Measurements from ENCODE around the gene FAM221B.

GRCh38 chr9:35859310-35859989 is 30.9 kb upstream of the FAM221B start:
- TF ChIP-seq, protein P1, sequence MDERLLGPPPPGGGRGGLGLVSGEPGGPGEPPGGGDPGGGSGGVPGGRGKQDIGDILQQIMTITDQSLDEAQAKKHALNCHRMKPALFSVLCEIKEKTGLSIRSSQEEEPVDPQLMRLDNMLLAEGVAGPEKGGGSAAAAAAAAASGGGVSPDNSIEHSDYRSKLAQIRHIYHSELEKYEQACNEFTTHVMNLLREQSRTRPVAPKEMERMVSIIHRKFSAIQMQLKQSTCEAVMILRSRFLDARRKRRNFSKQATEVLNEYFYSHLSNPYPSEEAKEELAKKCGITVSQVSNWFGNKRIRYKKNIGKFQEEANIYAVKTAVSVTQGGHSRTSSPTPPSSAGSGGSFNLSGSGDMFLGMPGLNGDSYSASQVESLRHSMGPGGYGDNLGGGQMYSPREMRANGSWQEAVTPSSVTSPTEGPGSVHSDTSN (CRISPR knock-in tag; IDR thresholded peaks at IDR 0.05; ENCODE audit: low read depth): no peak
- TF ChIP-seq, protein P1 (tag; conservative IDR thresholded peaks at IDR 0.05; ENCODE audit: low read depth): no peak
- TF ChIP-seq, protein P2, sequence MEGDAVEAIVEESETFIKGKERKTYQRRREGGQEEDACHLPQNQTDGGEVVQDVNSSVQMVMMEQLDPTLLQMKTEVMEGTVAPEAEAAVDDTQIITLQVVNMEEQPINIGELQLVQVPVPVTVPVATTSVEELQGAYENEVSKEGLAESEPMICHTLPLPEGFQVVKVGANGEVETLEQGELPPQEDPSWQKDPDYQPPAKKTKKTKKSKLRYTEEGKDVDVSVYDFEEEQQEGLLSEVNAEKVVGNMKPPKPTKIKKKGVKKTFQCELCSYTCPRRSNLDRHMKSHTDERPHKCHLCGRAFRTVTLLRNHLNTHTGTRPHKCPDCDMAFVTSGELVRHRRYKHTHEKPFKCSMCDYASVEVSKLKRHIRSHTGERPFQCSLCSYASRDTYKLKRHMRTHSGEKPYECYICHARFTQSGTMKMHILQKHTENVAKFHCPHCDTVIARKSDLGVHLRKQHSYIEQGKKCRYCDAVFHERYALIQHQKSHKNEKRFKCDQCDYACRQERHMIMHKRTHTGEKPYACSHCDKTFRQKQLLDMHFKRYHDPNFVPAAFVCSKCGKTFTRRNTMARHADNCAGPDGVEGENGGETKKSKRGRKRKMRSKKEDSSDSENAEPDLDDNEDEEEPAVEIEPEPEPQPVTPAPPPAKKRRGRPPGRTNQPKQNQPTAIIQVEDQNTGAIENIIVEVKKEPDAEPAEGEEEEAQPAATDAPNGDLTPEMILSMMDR (IDR thresholded peaks at IDR 0.05 in 2 of 3, conservative IDR thresholded peaks at IDR 0.05 in 1 of 3; ENCODE audit: insufficient read depth in 2 of 3, low read depth in 1 of 3, low read length in 3 of 3): no peak
- TF ChIP-seq HMGN3 (IDR thresholded peaks at IDR 0.05; ENCODE audit: borderline replicate concordance, extremely low read depth, insufficient read length, low read depth, low read length) (no peak), HDGF (IDR thresholded peaks at IDR 0.05) (no peak), POLR2AphosphoS5 (IDR thresholded peaks at IDR 0.05; ENCODE audit: control insufficient read depth, insufficient read depth, low read depth, low read length) (no peak), RAD21 (CRISPR knock-in tag; conservative IDR thresholded peaks at IDR 0.05 in 1 of 2, IDR thresholded peaks at IDR 0.05 in 1 of 2) (no peak), COPS2 (conservative IDR thresholded peaks at IDR 0.05) (no peak), ZBTB1 (CRISPR knock-in tag; IDR thresholded peaks at IDR 0.05; ENCODE audit: borderline replicate concordance, low read depth) (no peak), TEAD4 (IDR thresholded peaks at IDR 0.05; ENCODE audit: low read length) (no peak), TEAD4 (CRISPR knock-in tag; IDR thresholded peaks at IDR 0.05; ENCODE audit: borderline replicate concordance) (no peak), MLX (CRISPR knock-in tag; conservative IDR thresholded peaks at IDR 0.05) (no peak), ZNF830 (CRISPR knock-in tag; IDR thresholded peaks at IDR 0.05) (no peak)

Measured in K562 (cell line).